ENCODE data around the gene ANGPTL8. TPM values are rescaled to one million over a fixed set of nuclear protein-coding genes. Genes with fewer than 3 reads are reported as not detected.

ANGPTL8 gene
- total RNA-seq, 1 donor from 2014 or later: not detected

DNA sequence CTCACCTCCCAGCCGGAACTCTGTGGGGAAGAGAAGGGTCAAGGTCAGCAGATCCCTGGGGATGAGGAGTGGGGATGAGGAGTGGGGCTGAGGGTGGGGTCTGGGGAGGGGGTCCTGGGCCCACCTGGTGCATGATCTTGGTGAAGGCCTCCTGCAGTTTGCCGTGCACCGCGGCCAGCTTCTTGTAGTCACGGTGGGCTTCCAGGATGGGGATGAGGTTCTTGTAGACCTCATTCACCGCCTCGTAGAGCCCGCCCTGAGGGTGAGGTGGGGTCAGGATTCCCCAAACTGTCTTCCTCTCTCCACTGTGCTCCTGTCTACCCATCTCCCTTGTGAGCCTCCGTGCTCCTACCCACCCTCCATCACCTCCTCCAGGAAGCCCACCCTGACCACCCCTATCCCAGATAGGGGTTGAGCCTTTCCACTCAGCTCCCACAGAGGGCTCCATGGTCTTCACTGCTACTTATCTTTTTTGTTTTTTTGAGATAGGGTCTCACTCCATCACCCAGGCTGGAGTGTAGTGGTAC, 35.3 kb upstream of the ANGPTL8 start:
- H3K4me3 Mint-ChIP-seq (ENCODE audit: low read depth): no peak overlapping the region
- H3K27me3 Mint-ChIP-seq: no peaks in the 10 kb centered on the region
- no peak overlapping the region for H3K27ac Mint-ChIP-seq
- DNase-seq (ENCODE audit: low spot score, unreplicated experiment): no peak
- H3K9me3 Mint-ChIP-seq (ENCODE audit: low read depth): no peaks in the 10 kb centered on the region
- TF ChIP-seq, protein P1, sequence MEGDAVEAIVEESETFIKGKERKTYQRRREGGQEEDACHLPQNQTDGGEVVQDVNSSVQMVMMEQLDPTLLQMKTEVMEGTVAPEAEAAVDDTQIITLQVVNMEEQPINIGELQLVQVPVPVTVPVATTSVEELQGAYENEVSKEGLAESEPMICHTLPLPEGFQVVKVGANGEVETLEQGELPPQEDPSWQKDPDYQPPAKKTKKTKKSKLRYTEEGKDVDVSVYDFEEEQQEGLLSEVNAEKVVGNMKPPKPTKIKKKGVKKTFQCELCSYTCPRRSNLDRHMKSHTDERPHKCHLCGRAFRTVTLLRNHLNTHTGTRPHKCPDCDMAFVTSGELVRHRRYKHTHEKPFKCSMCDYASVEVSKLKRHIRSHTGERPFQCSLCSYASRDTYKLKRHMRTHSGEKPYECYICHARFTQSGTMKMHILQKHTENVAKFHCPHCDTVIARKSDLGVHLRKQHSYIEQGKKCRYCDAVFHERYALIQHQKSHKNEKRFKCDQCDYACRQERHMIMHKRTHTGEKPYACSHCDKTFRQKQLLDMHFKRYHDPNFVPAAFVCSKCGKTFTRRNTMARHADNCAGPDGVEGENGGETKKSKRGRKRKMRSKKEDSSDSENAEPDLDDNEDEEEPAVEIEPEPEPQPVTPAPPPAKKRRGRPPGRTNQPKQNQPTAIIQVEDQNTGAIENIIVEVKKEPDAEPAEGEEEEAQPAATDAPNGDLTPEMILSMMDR (IDR thresholded peaks at IDR 0.05; ENCODE audit: unreplicated experiment): no peak
- peaks cover 5% of the 10 kb centered on the region for H3K36me3 Mint-ChIP-seq (ENCODE audit: insufficient read depth)
- H3K4me1 Mint-ChIP-seq (ENCODE audit: low read depth): no peaks in the 10 kb centered on the region

DNA sequence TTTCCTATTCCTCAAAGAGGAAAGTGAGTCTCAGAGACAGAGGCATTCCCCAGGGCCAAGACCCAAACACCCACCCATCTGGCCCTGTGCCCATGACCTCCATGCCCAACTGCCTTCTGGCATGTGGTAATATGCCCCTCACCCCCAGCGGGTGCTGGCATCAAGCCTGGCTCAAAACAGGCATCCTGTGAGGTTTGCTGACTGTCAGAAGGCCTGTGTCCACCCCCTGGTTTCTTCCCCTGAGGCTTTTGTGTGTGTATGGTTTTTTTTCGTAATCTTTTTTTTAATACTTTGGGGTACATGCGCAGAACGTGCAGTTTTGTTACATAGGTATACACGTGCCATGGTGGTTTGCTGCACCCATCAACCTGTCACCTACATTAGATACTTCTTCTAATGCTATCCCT, 34.5 kb upstream of the ANGPTL8 start:
- Mint-ChIP-seq H3K27me3 (no peaks in the 10 kb centered on the region), H3K4me3 (ENCODE audit: low read depth) (no peak overlapping the region), H3K36me3 (ENCODE audit: insufficient read depth) (peaks cover 5% of the 10 kb centered on the region), H3K9me3 (ENCODE audit: low read depth) (no peaks in the 10 kb centered on the region), H3K27ac (no peak overlapping the region), H3K4me1 (ENCODE audit: low read depth) (no peaks in the 10 kb centered on the region)
- TF ChIP-seq, protein P1 (IDR thresholded peaks at IDR 0.05; ENCODE audit: unreplicated experiment): no peak
- DNase-seq (ENCODE audit: low spot score, unreplicated experiment): no peak

DNA sequence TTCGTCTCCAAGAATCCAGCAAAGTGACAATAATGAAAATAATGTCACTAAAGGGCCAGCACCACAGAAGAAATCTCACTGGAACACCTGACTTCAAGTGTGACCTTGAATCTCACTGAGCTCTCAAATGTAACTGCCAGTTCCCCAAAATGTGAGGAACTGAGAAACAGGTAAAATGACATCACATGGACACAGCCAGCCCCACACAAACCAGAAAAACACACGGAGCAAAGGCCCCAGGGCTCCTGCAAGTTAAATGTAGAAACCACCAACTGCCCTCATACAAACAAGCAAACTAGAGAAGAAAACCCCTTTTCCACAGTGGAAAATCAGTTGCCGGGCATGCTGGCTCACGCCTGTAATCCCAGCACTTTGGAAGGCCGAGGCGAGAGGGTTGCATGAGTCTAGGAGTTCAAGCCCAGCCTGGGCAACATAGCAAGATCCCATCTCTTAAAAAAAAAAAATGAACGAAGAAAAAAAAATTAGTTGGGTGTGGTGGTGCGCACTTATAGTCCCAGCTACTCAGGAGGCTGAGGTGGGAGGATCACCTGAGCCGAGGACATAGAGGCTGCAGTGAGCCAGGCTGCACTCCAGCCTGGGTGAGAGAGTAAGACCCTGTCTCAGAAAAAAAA, 33.4 kb upstream of the ANGPTL8 start:
- TF ChIP-seq, protein P1 (IDR thresholded peaks at IDR 0.05; ENCODE audit: unreplicated experiment): no peak
- Mint-ChIP-seq H3K4me1 (ENCODE audit: low read depth) (no peaks in the 10 kb centered on the region), H3K9me3 (ENCODE audit: low read depth) (no peaks in the 10 kb centered on the region), H3K27me3 (no peaks in the 10 kb centered on the region), H3K36me3 (ENCODE audit: insufficient read depth) (peaks cover 5% of the 10 kb centered on the region), H3K27ac (no peak overlapping the region), H3K4me3 (ENCODE audit: low read depth) (no peak overlapping the region)
- DNase-seq (ENCODE audit: low spot score, unreplicated experiment): no peak

DNA sequence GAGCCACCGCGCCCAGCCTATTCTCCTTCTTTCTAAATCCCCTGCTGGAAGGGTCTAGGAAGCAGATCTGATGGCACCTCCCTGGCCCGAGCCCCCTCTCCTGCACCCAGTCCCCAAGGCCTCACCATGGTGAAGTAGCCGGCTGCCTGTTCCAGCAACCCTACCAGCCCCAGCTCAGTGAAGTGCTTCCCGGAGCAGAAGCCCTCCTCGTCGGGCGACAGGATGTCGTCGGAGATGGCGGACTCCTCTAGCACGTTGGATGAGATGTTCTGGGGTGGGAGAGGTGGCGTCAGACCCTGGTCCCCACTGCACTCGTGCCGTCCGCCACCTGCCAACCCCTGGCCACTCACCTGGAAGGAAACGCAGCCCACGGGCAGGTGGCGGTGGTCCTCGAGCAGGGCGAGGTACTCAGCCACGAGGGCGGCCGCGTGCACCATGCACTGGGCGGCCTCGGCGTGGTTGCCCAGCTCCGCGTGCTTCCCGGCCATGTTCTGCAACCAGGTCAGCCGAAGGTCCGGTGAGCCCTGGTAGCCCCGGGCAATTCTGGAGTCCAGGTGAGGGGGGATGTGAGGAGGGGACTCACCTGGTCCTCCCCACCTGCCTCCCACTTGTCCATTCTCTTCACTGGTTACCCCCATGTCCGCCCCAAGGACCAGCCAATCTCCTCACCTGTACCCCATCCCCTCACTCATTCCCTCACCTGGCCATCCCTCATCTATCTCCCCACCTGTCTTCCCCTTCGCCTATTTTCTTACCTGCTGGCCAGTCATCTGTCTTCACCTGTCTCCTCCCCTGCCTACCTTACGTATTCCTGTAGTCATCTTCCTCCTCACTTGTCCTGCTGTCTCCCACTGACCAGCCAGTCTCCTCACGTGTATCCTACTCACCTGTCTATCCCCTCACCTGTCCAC, 30.6 kb upstream of the ANGPTL8 start:
- Mint-ChIP-seq H3K27me3 (no peaks in the 10 kb centered on the region), H3K9me3 (ENCODE audit: low read depth) (no peaks in the 10 kb centered on the region)
- no peak for DNase-seq (ENCODE audit: low spot score, unreplicated experiment)

More for the DNA sequence above, 30.6 kb upstream of the ANGPTL8 start:
- TF ChIP-seq, protein P1 (IDR thresholded peaks at IDR 0.05; ENCODE audit: unreplicated experiment): no peak
- Mint-ChIP-seq H3K27ac (peak overlapping the region; percentile 73), H3K4me1 (ENCODE audit: low read depth) (no peaks in the 10 kb centered on the region), H3K36me3 (ENCODE audit: insufficient read depth) (peaks cover 4% of the 10 kb centered on the region), H3K4me3 (ENCODE audit: low read depth) (no peak overlapping the region)

Measured in progenitor cell of endocrine pancreas (in vitro differentiated cells).